Pancreas (tissue), 10 donors: ENCODE results near the gene PALLD. TPM values are rescaled to one million over a fixed set of nuclear protein-coding genes. Genes with fewer than 3 reads are reported as not detected.
A peak's percentile ranks its signal among the peaks of the same experiment; 100 is the strongest.

Source experiments
- ATAC-seq, 4 donors: fragments of 200-7000 bp; cut with Tn5 transposase; one replicate each; pipeline versions ENCODE4 v1.8.0 to v1.9.1; 2020; ENCODE audit warnings: mild to moderate bottlenecking in 4 of 4, moderate library complexity in 4 of 4
- DNase-seq, 6 donors: peaks; one replicate each; pipeline ENCODE4 v3.0.0-alpha.2; 2020
- FAIRE-seq: peaks from 2 replicates; lab custom pipeline; 2012; peaks lifted over from hg19 to GRCh38; lab: Jason Lieb, UNC
- H3K27ac ChIP-seq, 4 donors: fragments of 200-600 bp; sonication (generic); 1 replicate in 3 of 4; 2 replicates in 1 of 4; pipeline versions ENCODE4 v1.5.0 to v1.8.0; 2020
- H3K27me3 ChIP-seq, 4 donors: fragments of 200-600 bp; one replicate each; pipeline ENCODE4 v1.8.0; 2021
- H3K36me3 ChIP-seq, 3 donors: fragments of 200-600 bp; sonication (generic) in 1 of 3; one replicate each; pipeline versions ENCODE4 v1.5.0 to v1.8.0; 2020 to 2021
- H3K4me1 ChIP-seq, 3 donors: fragments of 200-600 bp; one replicate each; pipeline ENCODE4 v1.8.0; 2021
- H3K4me3 ChIP-seq, 4 donors: fragments of 200-600 bp; sonication (generic) in 2 of 4; one replicate each; pipeline versions ENCODE4 v1.5.0 to v1.8.0; 2020 to 2021
- H3K9me3 ChIP-seq, 4 donors: fragments of 200-600 bp; one replicate each; pipeline ENCODE4 v1.8.0; 2021
- CTCF ChIP-seq, 4 donors: fragments of 200-600 bp; sonication (generic) in 3 of 4; IDR thresholded peaks; one replicate each; pipeline versions ENCODE4 v1.5.0 to v1.8.0; 2021; ENCODE audit warnings: antibody characterized with exemption in 4 of 4
- WGBS, 2 donors: extraction: QIAGEN DNeasy Blood & Tissue Kit; methylation state at CpG; one replicate each; pipeline ENCODE4 v1.1.7; 2013; 5-methylcytosine and 5-hydroxymethylcytosine counted together
- intact Hi-C, 3 donors: fragments of 100-400 bp; cut with DNase I; formaldehyde crosslinking; loops; one replicate each; pipeline versions ENCODE4 v1.11.1 to v1.14.2; 2022
- polyA plus RNA-seq, 2 donors: library from polyadenylated mRNA; stranded (reverse); fragments of 200-250 nt; gene quantifications; one replicate each; pipeline ENCODE4 v1.2.3, GENCODE V29; 2013
- total RNA-seq, 6 donors: library from RNA; stranded (reverse); fragmentation: NEBNext Ultra II Directional in 4 of 6; extraction: Animal tissue kit (Norgen Biotek cat#: 25700) in 4 of 6; gene quantifications; one replicate each; pipeline versions ENCODE4 v1.2.1 to v1.2.4, GENCODE V29; 2021 to 2023
- donor health status: healthy with polysubstance abuse.
- donor health status: DM: no; HTN: no; CAD: no; lungs with moderate emphysema.
- donor health status: DM: no; HTN: no; CAD: no.
- donor health status: control.
- donor health status: control.
- donor health status: Bipolar disorder and iron deficiency.
- donor health status: DM: yes; HTN: yes; CAD: no.
- donor health status: DM: no; HTN: no; CAD: no.
- donor health status: DM: no; HTN: no; CAD: no.
- donor health status: DM: yes; HTN: yes; CAD: no.

PALLD gene
- total and polyA plus RNA-seq, 8 donors, result 4.4 to 44.2 (median 14.1) TPM

- ATAC-seq (no peak), DNase-seq (no peak), FAIRE-seq (no peak)
- intact Hi-C loops, result no loop called here
- Histone ChIP-seq H3K4me1 (no peaks in the 10 kb centered on the region), H3K27ac (no peak overlapping the region), H3K4me3 (no peak overlapping the region), H3K36me3 (no peaks in the 10 kb centered on the region), H3K9me3 (no peaks in the 10 kb centered on the region), H3K27me3 (no peaks in the 10 kb centered on the region)
- 63 to 66% methylated on average over 5 of the region's 5 CpGs for WGBS, 2 donors
- TF ChIP-seq CTCF (IDR thresholded peaks at IDR 0.05), result no peak
Measured at GRCh38 chr4:168600796-168601583, 104.1 kb downstream of the PALLD start.

GRCh38 chr4:168601899-168602298 lies 105.0 kb downstream of the PALLD start:
- H3K9me3 ChIP-seq, result no peaks in the 10 kb centered on the region
- 81 to 92% methylated on average over 4 of the region's 4 CpGs for WGBS, 2 donors
- no peak for TF ChIP-seq CTCF (IDR thresholded peaks at IDR 0.05)
- H3K4me3 ChIP-seq, result no peak overlapping the region
- FAIRE-seq (no peak), ATAC-seq (no peak), DNase-seq (no peak)
- H3K36me3 ChIP-seq, result no peaks in the 10 kb centered on the region
- intact Hi-C loops, result no loop called here
- no peaks in the 10 kb centered on the region for H3K4me1 ChIP-seq
- no peak overlapping the region for H3K27ac ChIP-seq
- H3K27me3 ChIP-seq, result no peaks in the 10 kb centered on the region

GRCh38 chr4:168604496-168605373 lies 107.9 kb downstream of the PALLD start:
- FAIRE-seq (no peak), ATAC-seq (peak in 3 of 4 donors; percentile 43 to 80 (median 80)), DNase-seq (no peak)
- WGBS, 2 donors, result 56 to 64% methylated on average over 7 of the region's 7 CpGs
- Histone ChIP-seq H3K4me1 (no peaks in the 10 kb centered on the region), H3K36me3 (no peaks in the 10 kb centered on the region), H3K4me3 (no peak overlapping the region), H3K27me3 (no peaks in the 10 kb centered on the region), H3K9me3 (no peaks in the 10 kb centered on the region), H3K27ac (no peak overlapping the region)
- intact Hi-C loops, result no loop called here
- TF ChIP-seq CTCF (IDR thresholded peaks at IDR 0.05), result no peak

GRCh38 chr4:168605411-168605810 lies 108.6 kb downstream of the PALLD start:
- intact Hi-C loops, result no loop called here
- no peaks in the 10 kb centered on the region for H3K36me3 ChIP-seq
- ATAC-seq (peak in 2 of 4 donors; percentile 41 to 42), FAIRE-seq (no peak), DNase-seq (no peak)
- no peaks in the 10 kb centered on the region for H3K9me3 ChIP-seq
- no peaks in the 10 kb centered on the region for H3K4me1 ChIP-seq
- H3K27ac ChIP-seq, result no peak overlapping the region
- no peaks in the 10 kb centered on the region for H3K27me3 ChIP-seq
- WGBS, 2 donors, result 81 to 87% methylated on average over 3 of the region's 3 CpGs
- H3K4me3 ChIP-seq, result no peak overlapping the region
- no peak for TF ChIP-seq CTCF (IDR thresholded peaks at IDR 0.05)
